ENCODE measurements around the gene SMIM9. TPM values are rescaled to one million over a fixed set of nuclear protein-coding genes. Genes with fewer than 3 reads are reported as not detected.

SMIM9 gene
- total RNA-seq, 1 donor from 2014 or later: not detected

GRCh38 chrX:154804261-154804956 lies 30.1 kb downstream of the SMIM9 start:
- DNase-seq (no peak), ATAC-seq (peak in 1 of 2 donors; percentile 15)
- Histone ChIP-seq H3K27ac (peak overlapping the region; percentile 72), H3K9me3 (no peaks in the 10 kb centered on the region), H3K36me3 (no peaks in the 10 kb centered on the region), H3K4me3 (peak overlapping the region; percentile 72), H3K4me1 (peaks cover 20% of the 10 kb centered on the region), H3K27me3 (ENCODE audit: low read depth) (no peaks in the 10 kb centered on the region)
- intact Hi-C loops (cut with DNase I): no loop called here
- no peak for TF ChIP-seq CTCF (IDR thresholded peaks at IDR 0.05)

- intact Hi-C loops (cut with DNase I): no loop called here
- DNase-seq (no peak), ATAC-seq (no peak)
- no peaks in the 10 kb centered on the region for H3K9me3 ChIP-seq
- H3K4me3 ChIP-seq: no peak overlapping the region
- no peaks in the 10 kb centered on the region for H3K27me3 ChIP-seq (ENCODE audit: low read depth)
- no peaks in the 10 kb centered on the region for H3K36me3 ChIP-seq
- no peak overlapping the region for H3K27ac ChIP-seq
- TF ChIP-seq CTCF (IDR thresholded peaks at IDR 0.05): no peak
- peaks cover 29% of the 10 kb centered on the region for H3K4me1 ChIP-seq
These were observed 31.5 kb downstream of the SMIM9 start for GRCh38 chrX:154802947-154803346.

- no peaks in the 10 kb centered on the region for H3K27me3 ChIP-seq (ENCODE audit: low read depth)
- H3K27ac ChIP-seq: peak overlapping the region; percentile 49
- DNase-seq (no peak), ATAC-seq (no peak)
- no peaks in the 10 kb centered on the region for H3K36me3 ChIP-seq
- H3K4me1 ChIP-seq: peaks cover 30% of the 10 kb centered on the region
- no peaks in the 10 kb centered on the region for H3K9me3 ChIP-seq
- intact Hi-C loops (cut with DNase I): no loop called here
- TF ChIP-seq CTCF (IDR thresholded peaks at IDR 0.05): no peak
- H3K4me3 ChIP-seq: no peak overlapping the region
These were observed 33.8 kb downstream of the SMIM9 start for GRCh38 chrX:154800478-154801210.

GRCh38 chrX:154799556-154800348 lies 34.7 kb downstream of the SMIM9 start:
- ATAC-seq (peak; percentile 35 to 51), DNase-seq (no peak)
- H3K4me3 ChIP-seq: no peak overlapping the region
- H3K27ac ChIP-seq: peak overlapping the region; percentile 49
- no peaks in the 10 kb centered on the region for H3K9me3 ChIP-seq
- no peak for TF ChIP-seq CTCF (IDR thresholded peaks at IDR 0.05)
- intact Hi-C loops (cut with DNase I): no loop called here
- no peaks in the 10 kb centered on the region for H3K36me3 ChIP-seq
- H3K4me1 ChIP-seq: peaks cover 30% of the 10 kb centered on the region
- H3K27me3 ChIP-seq (ENCODE audit: low read depth): no peaks in the 10 kb centered on the region

- DNase-seq: no peak
- H3K27me3 ChIP-seq (ENCODE audit: low read depth): no peaks in the 10 kb centered on the region
- no peak overlapping the region for H3K27ac ChIP-seq
- no peaks in the 10 kb centered on the region for H3K9me3 ChIP-seq
- H3K4me3 ChIP-seq: no peak overlapping the region
- intact Hi-C loops (cut with DNase I): no loop called here
- H3K4me1 ChIP-seq: peaks cover 26% of the 10 kb centered on the region
- ATAC-seq: no peak
- no peaks in the 10 kb centered on the region for H3K36me3 ChIP-seq
- TF ChIP-seq CTCF (IDR thresholded peaks at IDR 0.05): no peak
These were observed 37.5 kb downstream of the SMIM9 start for GRCh38 chrX:154797006-154797405.
